CMK (cell line): Measurements from ENCODE around the gene M6PR.

Experiments
- DNase-seq: peaks from one replicate; pipeline ENCODE4 v3.0.0-alpha.2; 2010; ENCODE audit warnings: low read depth

M6PR gene

GRCh38 chr12:8949342-8950220, at the start of gene M6PR:
Gene M6PR, minus strand, starts transcription at chr12:8949645. Its CDS starts 3,241 bp downstream, at chr12:8946404.
- DNase-seq: peak; percentile 91

DNA sequence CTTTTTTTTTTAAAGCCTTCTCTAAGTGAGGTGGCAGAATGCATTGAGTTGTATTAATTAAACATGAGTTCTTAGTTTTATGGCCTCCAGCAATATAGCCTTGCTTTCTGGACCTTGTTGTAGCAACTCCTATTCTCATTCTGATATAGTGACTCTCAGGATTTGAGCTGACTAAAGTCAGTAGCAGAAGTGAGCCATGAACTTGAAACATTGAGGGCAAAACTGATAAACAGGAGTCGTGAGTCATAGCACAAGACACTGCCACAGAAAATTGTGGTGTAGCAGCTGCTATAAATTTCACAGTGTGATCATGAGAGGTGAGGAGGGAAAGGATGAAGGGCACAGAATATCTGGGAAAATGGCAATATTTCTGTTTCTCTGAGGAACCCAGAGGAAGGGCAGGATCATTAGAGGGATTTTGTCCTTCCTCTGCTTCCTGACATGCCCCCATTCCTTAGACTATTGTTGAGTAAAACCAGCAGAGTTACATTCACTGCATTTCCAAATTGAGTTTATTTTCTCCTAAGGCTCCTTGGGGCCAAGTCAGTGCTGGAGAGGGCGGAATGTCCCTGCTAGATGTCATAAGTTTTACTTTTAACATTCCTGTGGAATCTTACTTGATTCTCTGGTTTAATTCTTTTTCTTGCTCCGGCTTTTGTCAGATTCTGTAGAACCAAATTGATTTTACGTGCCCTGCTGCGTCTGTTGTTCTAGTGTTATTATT, 47.4 kb upstream of the M6PR start:
- DNase-seq: no peak

- DNase-seq: no peak
These were observed 45.8 kb upstream of the M6PR start for GRCh38 chr12:8995021-8995775.

- DNase-seq: no peak
These were observed 44.4 kb upstream of the M6PR start for GRCh38 chr12:8993827-8994226.

DNA sequence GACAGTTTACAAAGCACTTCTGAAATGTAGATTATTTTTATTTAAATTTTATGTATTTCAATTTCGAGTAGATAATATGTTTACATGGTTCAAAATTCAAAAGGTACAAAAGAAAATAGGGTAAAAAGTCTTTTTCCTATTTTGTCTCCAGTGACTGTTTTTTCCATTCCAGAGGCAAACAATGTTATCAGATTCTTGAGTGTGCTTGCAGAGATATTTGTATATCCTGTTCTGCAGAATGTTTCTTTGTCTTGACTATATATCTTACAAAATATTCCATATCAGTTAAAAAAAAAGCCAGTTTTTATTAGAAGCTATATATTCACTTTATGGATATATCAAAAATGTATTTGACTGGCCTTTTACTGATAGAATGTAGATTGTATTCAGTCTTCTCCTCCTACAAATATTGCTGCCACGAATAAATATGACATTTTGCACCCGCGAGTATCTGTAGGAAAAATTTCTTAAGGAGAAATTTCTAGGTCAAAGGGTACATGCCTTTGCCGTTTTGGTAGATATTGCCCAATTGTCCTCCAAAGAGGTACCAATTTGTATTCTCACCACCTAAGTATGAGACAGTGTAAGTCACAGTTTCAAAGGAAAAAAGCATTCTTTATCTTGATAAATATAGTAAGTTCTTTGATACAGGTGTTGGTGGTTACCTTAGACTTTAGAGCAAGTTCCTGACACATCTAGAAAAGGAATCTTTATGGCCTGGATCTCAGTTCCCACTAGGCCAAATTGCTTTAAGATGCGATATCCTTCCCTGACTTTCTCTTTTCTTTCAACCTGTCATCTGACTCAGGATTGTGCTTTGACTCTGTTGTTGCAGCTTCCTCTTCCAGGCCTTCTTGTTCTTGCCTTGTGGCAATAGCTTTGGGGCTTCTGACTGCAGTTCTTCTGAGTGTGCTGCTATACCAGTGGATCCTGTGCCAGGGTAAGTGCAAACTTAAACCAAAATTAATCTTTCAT, 42.2 kb upstream of the M6PR start:
- peak; percentile 4 for DNase-seq

GRCh38 chr12:8989413-8989812, 40.0 kb upstream of the M6PR start, which contains the start of gene KLRG1:
Gene KLRG1, plus strand, starts transcription at chr12:8989546. Its CDS starts 90 bp downstream, at chr12:8989636.
- peak; percentile 5 for DNase-seq

DNA sequence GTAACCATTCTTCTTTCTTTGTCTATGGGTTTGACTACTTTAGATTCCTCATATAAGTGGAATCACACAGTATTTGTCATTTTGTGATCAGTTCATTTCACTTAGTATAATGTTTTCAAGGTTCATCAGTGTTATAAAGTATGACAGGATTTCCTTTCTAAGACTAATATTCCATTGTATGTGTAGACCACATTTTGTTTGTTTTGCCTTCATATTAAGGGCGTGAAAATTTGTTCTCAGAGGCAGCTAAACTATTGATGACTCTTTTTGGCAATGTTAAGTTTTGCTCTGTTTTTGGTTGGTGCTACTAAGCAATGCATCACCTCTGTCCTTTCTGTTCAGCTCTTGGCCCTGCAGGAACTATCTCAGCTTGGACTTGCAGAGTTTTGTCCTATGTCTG, 38.2 kb upstream of the M6PR start:
- no peak for DNase-seq

DNA sequence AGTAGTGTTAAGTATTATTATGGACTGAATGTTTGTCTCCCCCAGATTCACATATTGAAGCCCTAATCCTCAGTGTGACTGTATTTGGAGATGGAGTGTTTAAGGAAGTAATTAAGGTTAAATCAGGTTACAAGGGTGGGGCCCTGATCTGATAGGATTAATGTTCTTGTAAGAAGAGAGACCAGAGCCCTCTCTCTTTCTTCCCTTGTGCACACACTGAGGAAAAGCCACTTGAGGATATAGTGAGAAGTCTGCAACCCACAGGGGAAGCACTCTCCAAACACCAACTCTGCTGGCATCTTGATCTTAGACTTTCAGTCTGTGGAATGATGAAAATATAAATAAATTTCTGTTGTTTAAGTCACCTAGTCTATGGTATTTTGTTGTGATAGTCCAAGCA, 37.7 kb upstream of the M6PR start:
- no peak for DNase-seq

GRCh38 chr12:8985213-8985754, 35.8 kb upstream of the M6PR start:
- no peak for DNase-seq

DNA sequence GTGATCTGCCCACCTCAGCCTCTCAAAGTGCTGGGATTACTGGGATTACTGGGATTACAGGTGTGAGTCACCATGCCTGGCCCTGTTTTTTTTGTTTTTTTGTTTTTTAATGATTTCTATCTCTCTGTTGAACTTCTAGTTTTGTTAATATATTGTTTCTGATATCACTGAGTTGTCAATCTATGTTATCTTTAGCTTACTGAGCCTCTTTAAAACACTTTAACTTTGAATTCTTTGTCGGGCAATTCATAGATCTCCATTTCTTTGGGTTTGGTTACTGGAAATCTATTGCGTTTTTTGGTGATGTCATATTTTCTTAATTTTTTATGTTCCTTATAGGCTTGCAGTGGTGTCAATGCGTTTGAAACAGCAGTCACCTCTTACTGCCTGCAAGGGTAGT, 30.7 kb upstream of the M6PR start:
- DNase-seq: no peak

GRCh38 chr12:8970432-8970831, 21.0 kb upstream of the M6PR start:
- DNase-seq: no peak

GRCh38 chr12:8969861-8970411, 20.5 kb upstream of the M6PR start:
- no peak for DNase-seq

DNA sequence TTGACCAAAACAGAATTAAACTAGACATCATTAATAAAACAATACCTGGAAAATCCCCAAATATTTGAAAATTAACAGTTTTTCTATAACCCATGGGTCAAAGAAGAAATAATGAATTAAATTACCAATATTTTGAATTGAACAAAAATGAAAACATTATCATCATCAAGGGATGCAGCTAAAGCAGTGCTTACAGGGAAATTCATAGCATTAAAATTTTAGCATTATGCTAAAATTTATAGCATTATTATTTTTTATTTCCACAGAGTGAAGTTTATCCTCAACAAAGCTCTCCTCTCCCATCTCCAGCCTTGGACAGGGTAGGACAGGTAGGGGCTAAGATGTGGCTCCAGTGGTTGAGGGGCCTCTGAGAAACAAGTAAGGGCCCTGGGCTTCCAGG, 19.3 kb upstream of the M6PR start:
- no peak for DNase-seq

GRCh38 chr12:8960176-8960575, 10.7 kb upstream of the M6PR start:
- no peak for DNase-seq

DNA sequence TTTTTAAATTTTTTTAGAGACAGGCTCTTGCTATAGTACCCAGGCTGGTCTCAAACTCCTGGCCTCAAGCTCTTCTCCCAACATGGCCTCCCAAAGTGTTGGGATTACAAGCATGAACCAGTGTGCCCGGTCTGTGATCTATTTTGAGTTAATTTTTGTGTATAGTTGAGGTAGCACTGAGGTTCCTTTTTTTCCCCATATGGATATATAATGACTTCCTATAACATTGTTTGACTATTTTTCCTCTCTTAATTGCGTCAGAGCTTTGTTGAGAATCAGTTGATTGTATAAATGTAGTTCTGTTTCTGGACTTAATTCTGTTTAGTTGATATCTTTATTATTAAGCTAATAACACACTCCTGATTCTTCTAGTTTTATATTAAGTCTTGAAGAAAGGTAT, 8.6 kb upstream of the M6PR start:
- DNase-seq: no peak

DNA sequence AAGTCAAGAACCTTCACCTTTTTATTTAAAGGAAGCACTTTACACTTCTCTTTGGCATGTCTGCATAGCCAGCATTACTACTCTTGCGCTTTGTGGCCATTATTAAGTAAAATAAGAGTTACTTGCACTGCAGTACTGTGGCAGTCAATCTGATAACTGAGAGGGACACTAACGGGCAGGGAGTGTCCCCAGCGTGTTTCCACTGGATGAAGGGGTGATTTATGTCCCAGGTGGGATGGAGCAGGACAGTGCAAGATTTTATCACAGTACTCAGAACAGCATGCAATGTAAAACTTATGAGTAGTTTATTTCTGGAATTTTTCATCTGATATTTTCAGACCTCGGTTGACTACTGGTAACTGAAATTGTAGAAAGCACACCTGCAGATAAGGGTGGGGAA, 8.1 kb upstream of the M6PR start:
- no peak for DNase-seq

- DNase-seq: no peak
These were observed 7.3 kb upstream of the M6PR start for GRCh38 chr12:8956772-8957171.

DNA sequence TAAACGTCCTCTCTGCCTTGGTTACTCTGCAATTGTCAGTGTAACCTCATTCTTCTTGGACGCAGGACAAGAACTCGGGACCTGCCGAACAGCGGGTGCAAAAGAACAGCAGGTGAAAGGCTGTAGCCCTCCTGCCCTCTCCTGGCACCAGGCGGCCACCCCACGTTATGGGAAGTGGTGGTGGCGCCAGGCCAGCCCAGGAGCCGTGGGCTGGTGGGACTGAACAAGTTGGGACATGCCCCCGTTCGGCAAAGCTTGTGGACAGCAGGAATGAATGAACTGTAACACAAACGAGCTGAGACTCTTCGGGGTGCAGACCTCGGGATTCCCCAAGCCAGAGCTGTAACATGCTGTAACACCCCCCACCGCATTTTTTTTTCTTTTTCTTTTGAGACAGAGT, 6.6 kb upstream of the M6PR start:
- DNase-seq: no peak

DNA sequence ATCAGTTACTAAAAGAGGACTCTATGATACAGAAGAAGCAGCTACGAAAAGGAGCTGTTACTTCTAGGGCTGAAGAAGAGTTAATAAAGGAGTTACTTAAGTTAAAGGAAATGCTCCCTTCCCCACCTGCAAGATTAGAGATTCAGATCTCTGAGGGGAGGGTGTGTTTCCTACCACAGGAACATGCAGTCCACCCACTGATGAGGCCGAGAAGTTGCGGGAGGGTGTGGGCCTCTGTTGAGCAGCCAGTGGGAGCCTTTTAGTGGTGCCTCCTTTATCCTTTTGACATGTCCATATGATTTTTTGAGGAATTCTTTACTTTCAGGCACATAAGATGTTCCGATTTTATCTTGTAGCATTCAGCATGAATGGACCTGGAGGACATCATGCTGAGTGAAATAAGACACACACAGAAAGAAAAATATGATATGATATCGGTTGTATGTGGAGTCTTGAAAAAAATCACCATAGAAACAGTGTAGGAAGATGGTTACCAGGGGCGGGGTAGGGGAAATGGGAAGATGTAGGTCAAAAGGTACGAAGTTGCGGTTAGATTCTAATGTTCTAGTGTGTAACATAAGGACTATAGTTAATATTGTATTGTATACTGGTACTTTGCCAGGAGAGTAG, 4.4 kb upstream of the M6PR start:
- DNase-seq: no peak

- no peak for DNase-seq
These were observed 2.3 kb upstream of the M6PR start for GRCh38 chr12:8951744-8952143.
